Stimulated activated CD4-positive, alpha-beta T cell treated with anti-CD3 and anti-CD28 coated beads, Interleukin-1b, Interleukin-23, amount 100 ng/mL, for 24 hours (primary cell): ENCODE results near the gene CD7.
"Not testable (repeated sequence)": the region's sequence is repeated elsewhere in the genome, so short reads cannot be mapped to it uniquely, and the experiment has no call there.

Experiments used
- DNase-seq, 4 experiments: peaks; one replicate each; pipeline ENCODE4 v3.0.0-alpha.2; 2020; ENCODE audit warnings: low read depth in 4 of 4, low spot score in 1 of 4

CD7 gene

GRCh38 chr17:82317394-82318168 lies at the start of gene CD7:
Gene CD7 (minus strand): TSS chr17:82317608. CDS start chr17:82317495, 113 bp downstream.
- peak in 2 of 4 experiments; percentile 60 to 73 for DNase-seq

- DNase-seq: no peak
Observed at GRCh38 chr17:82366749-82367148, 49.3 kb upstream of the CD7 start.

GRCh38 chr17:82365606-82366295 lies 48.3 kb upstream of the CD7 start:
- no peak for DNase-seq

GRCh38 chr17:82361885-82362633 lies 44.7 kb upstream of the CD7 start:
- DNase-seq: no peak

- DNase-seq: not testable (repeated sequence)
Observed at GRCh38 chr17:82359451-82360074, 42.2 kb upstream of the CD7 start.

GRCh38 chr17:82358465-82359350 lies 41.3 kb upstream of the CD7 start, which contains the start of gene TEX19:
Gene TEX19 (plus strand): TSS chr17:82359247. CDS start chr17:82362151, 2,904 bp downstream.
- DNase-seq: no peak

- no peak for DNase-seq
Observed at GRCh38 chr17:82357394-82357793, 40.0 kb upstream of the CD7 start.

GRCh38 chr17:82356845-82357355 lies 39.5 kb upstream of the CD7 start:
- DNase-seq: no peak

- no peak for DNase-seq
Observed at GRCh38 chr17:82355770-82356427, 38.5 kb upstream of the CD7 start.

- no peak for DNase-seq
Observed at GRCh38 chr17:82354804-82355308, 37.4 kb upstream of the CD7 start.

GRCh38 chr17:82353484-82353883 lies 36.1 kb upstream of the CD7 start:
- no peak for DNase-seq

- DNase-seq: peak; percentile 71 to 77 (median 74)
Observed at GRCh38 chr17:82351713-82352488, 34.5 kb upstream of the CD7 start.

- DNase-seq: no peak
Observed at GRCh38 chr17:82351254-82351712, 33.9 kb upstream of the CD7 start.

- DNase-seq: peak in 1 of 4 experiments; percentile 38
Observed at GRCh38 chr17:82350182-82351030, 33.0 kb upstream of the CD7 start.

GRCh38 chr17:82349287-82349701 lies 31.9 kb upstream of the CD7 start:
- no peak for DNase-seq

GRCh38 chr17:82348866-82349265 lies 31.5 kb upstream of the CD7 start:
- DNase-seq: no peak

- no peak for DNase-seq
Observed at GRCh38 chr17:82348434-82348833, 31.0 kb upstream of the CD7 start.
